HEK293 (cell line): ENCODE measurements around the gene CEND1.

Experiments
- YY1 ChIP-seq: fragments of 450-650 bp; formaldehyde crosslinking; IDR thresholded peaks from 2 replicates; pipeline ENCODE4 v1.5.1; 2018; ENCODE audit warnings: missing biosample characterization, missing genetic modification characterization
- ZNF239 ChIP-seq: fragments of 450-650 bp; formaldehyde crosslinking; IDR thresholded peaks from 2 replicates; pipeline ENCODE4 v1.5.1; 2016; ENCODE audit warnings: missing biosample characterization, missing genetic modification characterization
- ZNF354C ChIP-seq: fragments of 450-650 bp; formaldehyde crosslinking; IDR thresholded peaks from 2 replicates; pipeline ENCODE4 v1.5.1; 2016; ENCODE audit warnings: missing biosample characterization, missing genetic modification characterization, low read depth, borderline replicate concordance
- TF ChIP-seq, protein P1 (sequence below): fragments of 450-650 bp; formaldehyde crosslinking; IDR thresholded peaks from 2 replicates; pipeline ENCODE4 v1.5.1; 2016; ENCODE audit warnings: missing biosample characterization, missing genetic modification characterization

DNA sequence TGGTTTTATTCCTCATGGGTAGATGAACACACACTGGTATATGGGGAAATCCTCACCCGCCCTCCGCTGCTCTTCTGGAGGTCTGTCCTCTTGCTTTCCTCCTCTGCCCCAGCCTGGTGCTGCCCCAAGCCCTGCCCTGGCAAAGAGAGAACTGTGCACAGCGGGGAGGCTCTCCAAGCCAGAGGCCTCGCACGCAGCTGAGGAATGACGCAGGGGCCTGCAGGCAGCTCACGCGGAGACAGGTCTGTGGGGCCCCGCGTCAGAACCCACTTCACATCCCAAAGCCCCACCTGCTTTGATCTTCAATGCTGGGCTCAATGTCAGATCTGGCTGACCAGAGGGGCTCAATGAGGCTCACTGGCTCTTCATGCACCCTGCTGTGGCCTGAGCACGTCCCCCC, 22.7 kb downstream of the CEND1 start:
- no peak for TF ChIP-seq ZNF354C (tag by site-specific recombination)
- no peak for TF ChIP-seq YY1 (tag by site-specific recombination)
- TF ChIP-seq ZNF239 (tag by site-specific recombination), result no peak
- TF ChIP-seq, protein P1, sequence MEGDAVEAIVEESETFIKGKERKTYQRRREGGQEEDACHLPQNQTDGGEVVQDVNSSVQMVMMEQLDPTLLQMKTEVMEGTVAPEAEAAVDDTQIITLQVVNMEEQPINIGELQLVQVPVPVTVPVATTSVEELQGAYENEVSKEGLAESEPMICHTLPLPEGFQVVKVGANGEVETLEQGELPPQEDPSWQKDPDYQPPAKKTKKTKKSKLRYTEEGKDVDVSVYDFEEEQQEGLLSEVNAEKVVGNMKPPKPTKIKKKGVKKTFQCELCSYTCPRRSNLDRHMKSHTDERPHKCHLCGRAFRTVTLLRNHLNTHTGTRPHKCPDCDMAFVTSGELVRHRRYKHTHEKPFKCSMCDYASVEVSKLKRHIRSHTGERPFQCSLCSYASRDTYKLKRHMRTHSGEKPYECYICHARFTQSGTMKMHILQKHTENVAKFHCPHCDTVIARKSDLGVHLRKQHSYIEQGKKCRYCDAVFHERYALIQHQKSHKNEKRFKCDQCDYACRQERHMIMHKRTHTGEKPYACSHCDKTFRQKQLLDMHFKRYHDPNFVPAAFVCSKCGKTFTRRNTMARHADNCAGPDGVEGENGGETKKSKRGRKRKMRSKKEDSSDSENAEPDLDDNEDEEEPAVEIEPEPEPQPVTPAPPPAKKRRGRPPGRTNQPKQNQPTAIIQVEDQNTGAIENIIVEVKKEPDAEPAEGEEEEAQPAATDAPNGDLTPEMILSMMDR, result no peak
